ENCODE results near the gene ANXA10. TPM values are rescaled to one million over a fixed set of nuclear protein-coding genes. Genes with fewer than 3 reads are reported as not detected.

Gene ANXA10
- total and polyA plus RNA-seq, 2 of the 8 experiments (the other 6 are each of a cell fraction or from before 2014, with no cell fraction given): not detected

DNA sequence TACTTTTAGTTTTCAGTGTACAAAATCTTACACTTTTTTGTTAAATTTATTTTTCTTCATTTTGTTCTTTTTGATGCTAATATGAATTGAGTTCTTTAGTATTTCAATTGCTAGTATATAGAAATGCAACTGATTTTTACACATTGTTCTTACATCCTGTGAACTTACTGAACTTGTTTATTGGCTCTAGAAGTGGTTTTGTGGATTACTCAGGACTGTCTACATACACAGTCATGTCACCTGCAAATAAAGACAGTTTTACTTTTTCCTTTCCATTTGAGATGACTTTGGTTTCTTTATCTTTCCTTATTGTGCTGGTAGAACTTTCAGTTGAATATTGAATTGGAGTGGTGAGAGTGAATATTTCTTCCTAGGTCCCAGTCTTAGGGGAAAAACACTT, 40.8 kb upstream of the ANXA10 start:
- CTCF ChIA-PET (ENCODE audit: partially characterized antibody): no interaction called here
- Histone ChIP-seq H3K4ac (replicated peaks; ENCODE audit: insufficient read length, low read depth, low read length) (no peak overlapping the region), H3K79me2 (ENCODE audit: control insufficient read depth in 1 of 2, insufficient read depth in 2 of 2, low read length in 2 of 2) (no peaks in the 10 kb centered on the region), H2BK15ac (ENCODE audit: low read length) (no peak overlapping the region), H3K14ac (ENCODE audit: insufficient read length) (no peak overlapping the region), H2BK20ac (ENCODE audit: low read length) (no peak overlapping the region), H3K18ac (ENCODE audit: extremely low read depth, low read length) (no peak overlapping the region), H2AK5ac (ENCODE audit: low read depth, low read length) (no peak overlapping the region), H3K4me3 (ENCODE audit: extremely low read depth in 1 of 4, insufficient read depth in 2 of 4, low read depth in 3 of 4, low read length in 4 of 4) (no peak overlapping the region), H3K4me1 (replicated peaks in 1 of 4; ENCODE audit: control insufficient read depth in 3 of 4, insufficient read depth in 4 of 4, low read length in 3 of 4) (no peaks in the 10 kb centered on the region), H3K56ac (replicated peaks; ENCODE audit: insufficient read length, low read depth, low read length) (no peak overlapping the region), H4K8ac (ENCODE audit: extremely low read depth, insufficient read depth, low read length) (no peak overlapping the region), H4K20me1 (replicated peaks in 1 of 2; ENCODE audit: control insufficient read depth in 1 of 2, insufficient read depth in 2 of 2, low read length in 2 of 2) (no peaks in the 10 kb centered on the region), H3K9me3 (ENCODE audit: insufficient read depth in 2 of 2, low read depth in 1 of 2, low read length in 1 of 2) (peaks cover 6 to 14% of the 10 kb centered on the region in 2 experiments; a peak in 1 of 4 replicates), H4K5ac (ENCODE audit: insufficient read length, low read depth, low read length) (no peak overlapping the region), H2BK120ac (replicated peaks; ENCODE audit: low read depth, low read length) (no peak overlapping the region), H3K27ac (ENCODE audit: low read depth, low read length) (no peak overlapping the region), H2BK12ac (ENCODE audit: low read depth, low read length) (no peak overlapping the region), H3K23ac (ENCODE audit: insufficient read length) (no peak overlapping the region), H3K4me2 (ENCODE audit: insufficient read depth in 1 of 2, low read depth in 2 of 2, low read length in 2 of 2) (no peak overlapping the region), H4K91ac (replicated peaks; ENCODE audit: insufficient read length, low read length) (no peak overlapping the region), H3K23me2 (ENCODE audit: low read depth, low read length) (no peaks in the 10 kb centered on the region), H3K79me1 (ENCODE audit: low read depth, low read length) (no peaks in the 10 kb centered on the region), H3K36me3 (ENCODE audit: control insufficient read depth in 2 of 4, insufficient read depth in 4 of 4, low read length in 3 of 4) (no peaks in the 10 kb centered on the region), H2BK5ac (ENCODE audit: low read depth, low read length) (no peak overlapping the region), H2AFZ (ENCODE audit: low read length) (no peak overlapping the region), H3K9ac (replicated peaks in 1 of 4; ENCODE audit: extremely low read depth in 1 of 4, low read depth in 3 of 4, low read length in 3 of 4) (no peak overlapping the region), H3K27me3 (replicated peaks in 1 of 4; ENCODE audit: control insufficient read depth in 3 of 4, extremely low read depth in 1 of 4, insufficient read depth in 3 of 4, low read length in 3 of 4) (no peaks in the 10 kb centered on the region)
- DNase-seq (ENCODE audit: low read depth in 1 of 2, low spot score in 2 of 2): no peak
- FAIRE-seq: no peak
- POLR2A ChIA-PET (ENCODE audit: partially characterized antibody): no interaction called here
- TF ChIP-seq RFX5 (IDR thresholded peaks at IDR 0.05; ENCODE audit: borderline replicate concordance, low read depth, low read length) (no peak), KDM1A (IDR thresholded peaks at IDR 0.05; ENCODE audit: borderline replicate concordance, low read length) (no peak), POLR2AphosphoS5 (IDR thresholded peaks at IDR 0.05; ENCODE audit: low read depth, low read length) (no peak), SP4 (IDR thresholded peaks at IDR 0.05; ENCODE audit: low read length) (no peak), YY1 (IDR thresholded peaks at IDR 0.05; ENCODE audit: low read depth, low read length) (no peak), TAF7 (optimal IDR thresholded peaks at IDR 0.05; ENCODE audit: borderline replicate concordance, low read depth, low read length) (no peak), SRF (IDR thresholded peaks at IDR 0.05; ENCODE audit: low read depth, low read length) (no peak), HDAC6 (IDR thresholded peaks at IDR 0.05; ENCODE audit: low read depth, low read length) (no peak), RXRA (IDR thresholded peaks at IDR 0.05; ENCODE audit: insufficient read depth, low read depth, low read length) (no peak), FOSL1 (IDR thresholded peaks at IDR 0.05; ENCODE audit: insufficient read depth, low read depth, low read length) (no peak), SAP30 (IDR thresholded peaks at IDR 0.05; ENCODE audit: insufficient read depth, insufficient replicate concordance, low read length) (no peak), GABPA (IDR thresholded peaks at IDR 0.05; ENCODE audit: borderline replicate concordance, insufficient read depth, low read length) (no peak), CEBPB (IDR thresholded peaks at IDR 0.05; ENCODE audit: low read depth, low read length) (no peak)
- TF ChIP-seq, protein P1, sequence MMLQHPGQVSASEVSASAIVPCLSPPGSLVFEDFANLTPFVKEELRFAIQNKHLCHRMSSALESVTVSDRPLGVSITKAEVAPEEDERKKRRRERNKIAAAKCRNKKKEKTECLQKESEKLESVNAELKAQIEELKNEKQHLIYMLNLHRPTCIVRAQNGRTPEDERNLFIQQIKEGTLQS (IDR thresholded peaks at IDR 0.05; ENCODE audit: insufficient read depth, low read depth, low read length): no peak

Measured in H1 (cell line).